Retinal pigment epithelial cell (primary cell): ENCODE data around the gene GLDN.
A peak's percentile ranks its signal among the peaks of the same experiment; 100 is the strongest.
"Not testable (repeated sequence)": the region's sequence is repeated elsewhere in the genome, so short reads cannot be mapped to it uniquely, and the experiment has no call there.

Experiments used
- DNase-seq: peaks from one replicate; pipeline ENCODE4 v3.0.0-alpha.2; 2010; ENCODE audit warnings: low read depth
- H3K4me3 ChIP-seq: 2 replicates; pipeline ENCODE4 v1.5.1; 2011; ENCODE audit warnings: mild to moderate bottlenecking, low read length, control low read depth, moderate library complexity
- CTCF ChIP-seq: conservative IDR thresholded peaks from 2 replicates; pipeline ENCODE4 v1.5.1; 2011; ENCODE audit warnings: low read depth, low read length, control low read depth, inconsistent platforms

The GLDN gene

GRCh38 chr15:51443282-51443914, 101.9 kb downstream of the GLDN start:
- TF ChIP-seq CTCF, result no peak
- no peak for DNase-seq
- no peak overlapping the region for H3K4me3 ChIP-seq

DNA sequence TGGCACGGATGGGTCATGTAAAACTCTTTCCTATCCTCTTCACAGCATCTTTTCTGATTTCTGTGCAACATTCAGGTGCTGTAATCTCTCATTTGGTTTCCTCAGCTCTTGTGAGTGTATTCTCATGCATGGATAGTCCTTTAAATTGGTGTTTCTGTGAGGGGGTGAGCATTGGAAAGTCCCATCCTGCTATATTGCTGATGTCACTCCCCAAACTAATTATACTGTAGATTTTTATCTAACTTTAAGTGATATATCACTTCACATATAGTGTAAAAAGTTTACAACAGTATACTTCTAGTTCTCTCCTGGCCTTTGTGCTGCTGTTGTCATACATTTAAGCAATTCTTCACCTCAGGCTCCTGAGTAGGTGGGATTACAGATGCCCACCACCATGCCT, 102.7 kb downstream of the GLDN start:
- TF ChIP-seq CTCF, result no peak
- DNase-seq, result no peak
- H3K4me3 ChIP-seq, result no peak overlapping the region

GRCh38 chr15:51444807-51445206, 103.4 kb downstream of the GLDN start:
- no peak for DNase-seq
- no peak overlapping the region for H3K4me3 ChIP-seq
- TF ChIP-seq CTCF, result no peak

DNA sequence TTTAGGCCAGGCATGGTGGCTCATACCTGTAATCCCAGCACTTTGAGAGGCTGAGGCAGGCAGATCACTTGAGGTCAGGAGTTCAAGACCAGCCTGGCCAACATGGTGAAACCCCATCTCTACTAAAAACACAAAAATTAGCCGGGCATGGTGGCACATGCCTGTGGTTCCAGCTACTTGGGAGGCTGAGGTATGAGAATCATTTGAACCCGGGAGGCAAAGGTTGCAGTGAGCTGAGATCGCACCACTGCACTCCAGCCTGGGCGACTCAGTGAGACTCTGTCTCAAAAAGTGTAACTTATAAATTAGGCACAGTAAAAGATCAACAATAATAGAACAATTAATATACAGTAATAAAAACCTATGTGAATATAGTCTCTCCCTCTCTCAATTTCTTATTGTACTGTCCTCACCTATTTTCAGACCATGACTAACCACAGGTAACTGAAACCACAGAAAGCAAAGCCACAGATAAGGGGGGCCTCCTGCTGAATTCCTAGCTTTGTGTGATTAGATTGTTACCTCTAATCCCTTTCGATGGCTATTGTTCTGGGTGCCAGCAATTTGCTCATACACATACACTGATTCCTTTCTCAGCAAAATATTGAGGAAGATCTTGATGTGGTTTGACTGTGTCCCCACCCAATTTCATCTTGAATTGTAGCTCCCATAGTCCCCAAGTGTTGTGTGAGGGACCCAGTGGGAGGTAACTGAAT, 104.7 kb downstream of the GLDN start:
- not testable (repeated sequence) for DNase-seq, H3K4me3 ChIP-seq

GRCh38 chr15:51447855-51448621, 106.6 kb downstream of the GLDN start:
- H3K4me3 ChIP-seq, result no peak overlapping the region
- TF ChIP-seq CTCF, result no peak
- no peak for DNase-seq

- TF ChIP-seq CTCF, result no peak
- H3K4me3 ChIP-seq, result no peak overlapping the region
- DNase-seq, result no peak
Measured at GRCh38 chr15:51448622-51449399, 107.4 kb downstream of the GLDN start.

- peak; percentile 39 for DNase-seq
- no peak overlapping the region for H3K4me3 ChIP-seq
- TF ChIP-seq CTCF, result no peak
Measured at GRCh38 chr15:51450001-51450400, 108.5 kb downstream of the GLDN start.
